Activated CD4-positive, alpha-beta T cell treated with anti-CD3 and anti-CD28 coated beads, Interleukin-2, amount 10 ng/mL, durations not matched to agents 24 days and 14 days (primary cell): ENCODE data around the gene EFCC1. TPM values are rescaled to one million over a fixed set of nuclear protein-coding genes. Genes with fewer than 3 reads are reported as not detected.
"Not testable (repeated sequence)": the region's sequence is repeated elsewhere in the genome, so short reads cannot be mapped to it uniquely, and the experiment has no call there.

Experiments used
- DNase-seq: peaks from one replicate; pipeline ENCODE4 v3.0.0; 2022
- H3K27ac Mint-ChIP-seq: one replicate; pipeline ENCODE4 v1.8.0; 2022; ENCODE audit warnings: mild to moderate bottlenecking, mixed read lengths
- H3K27me3 Mint-ChIP-seq: one replicate; pipeline ENCODE4 v1.8.0; 2022; ENCODE audit warnings: mixed read lengths
- H3K36me3 Mint-ChIP-seq: one replicate; pipeline ENCODE4 v1.8.0; 2022; ENCODE audit warnings: low read depth, mild to moderate bottlenecking, mixed read lengths
- H3K4me1 Mint-ChIP-seq: one replicate; pipeline ENCODE4 v1.8.0; 2021; ENCODE audit warnings: mixed read lengths
- H3K4me3 Mint-ChIP-seq: one replicate; pipeline ENCODE4 v1.8.0; 2022; ENCODE audit warnings: mild to moderate bottlenecking, moderate library complexity, mixed read lengths
- H3K9me3 Mint-ChIP-seq: one replicate; pipeline ENCODE4 v1.8.0; 2021; ENCODE audit warnings: mixed read lengths
- intact Hi-C: fragments of 100-400 bp; cut with micrococcal nuclease; formaldehyde crosslinking; loops from one replicate; pipeline ENCODE4 v1.15.1; 2023
- total RNA-seq: library from RNA; stranded (reverse); gene quantifications from 2 replicates; pipeline ENCODE4 v1.2.3, GENCODE V29; 2022

Gene EFCC1
- total RNA-seq, 1 donor from 2014 or later, result 0.37 TPM

DNA sequence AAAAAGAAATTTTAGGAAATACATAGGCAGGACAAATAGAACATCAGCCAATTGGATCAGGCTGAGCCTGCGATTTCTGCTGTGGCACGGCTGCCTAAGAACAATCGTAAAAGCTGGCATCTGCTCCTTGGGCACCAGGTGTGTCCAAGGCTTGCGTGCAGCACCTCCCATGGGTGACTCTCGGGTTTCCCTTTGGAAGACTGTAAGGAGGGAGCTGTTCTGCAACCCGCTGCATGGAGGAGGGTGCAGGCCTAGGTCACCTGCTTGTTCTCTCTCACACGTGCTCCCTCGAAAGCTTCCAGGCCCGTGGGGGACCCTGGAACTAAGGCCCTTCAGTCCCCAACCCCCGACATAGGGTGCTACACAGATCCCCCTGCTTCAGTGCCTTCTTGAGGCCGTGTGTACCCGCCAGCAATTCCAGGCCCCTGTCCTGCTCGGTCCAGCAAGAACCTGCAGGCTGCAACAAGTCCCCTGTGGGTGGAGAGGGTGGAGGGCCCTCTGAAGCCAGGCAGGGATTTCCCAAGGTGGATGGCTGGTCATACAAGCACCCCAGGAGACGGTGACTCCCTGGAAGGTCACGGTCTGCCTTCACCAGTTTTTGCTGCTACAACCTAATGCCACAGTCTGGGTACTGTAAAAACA is 62.9 kb downstream of the EFCC1 start:
- Mint-ChIP-seq H3K4me1 (peaks cover 8% of the 10 kb centered on the region), H3K4me3 (no peak overlapping the region), H3K27me3 (peaks cover 2% of the 10 kb centered on the region), H3K27ac (no peak overlapping the region), H3K36me3 (no peaks in the 10 kb centered on the region), H3K9me3 (no peaks in the 10 kb centered on the region)
- DNase-seq, result no peak
- intact Hi-C loops, result no loop called here

DNA sequence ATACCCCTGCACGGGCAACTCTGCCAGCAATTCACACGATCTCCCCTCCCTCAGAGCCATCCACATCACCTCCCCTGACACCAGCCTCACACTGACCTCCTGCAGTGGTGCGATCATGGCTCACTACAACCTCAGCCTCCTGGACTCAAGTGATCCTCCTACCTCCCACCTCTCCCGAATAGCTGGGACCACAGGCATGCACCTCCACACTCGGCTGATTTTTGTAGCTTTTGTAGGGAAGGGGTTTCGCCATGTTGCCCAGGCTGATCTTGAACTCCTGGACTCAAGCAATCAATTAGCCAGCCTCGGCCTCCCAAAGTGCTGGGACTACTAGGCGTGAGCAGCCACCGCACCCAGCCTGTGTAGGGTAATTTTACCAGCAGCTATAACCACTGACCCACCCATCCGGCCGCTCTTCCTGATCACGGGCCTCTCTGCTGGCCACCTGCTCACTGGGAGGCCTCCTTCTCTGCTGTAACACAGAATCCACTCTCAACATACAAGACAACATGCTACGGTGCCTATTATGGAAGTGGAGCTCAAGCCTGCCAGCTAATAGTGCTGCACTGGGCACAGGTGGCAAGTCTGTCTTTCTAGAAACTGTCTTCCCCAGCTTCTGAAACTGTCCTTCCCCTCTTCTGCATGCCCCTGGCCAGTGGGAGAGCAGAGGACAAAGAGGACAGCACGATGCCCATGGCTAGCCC is 64.1 kb downstream of the EFCC1 start:
- Mint-ChIP-seq H3K36me3 (no peaks in the 10 kb centered on the region), H3K27ac (no peak overlapping the region), H3K4me1 (peaks cover 8% of the 10 kb centered on the region), H3K27me3 (peaks cover 2% of the 10 kb centered on the region), H3K9me3 (no peaks in the 10 kb centered on the region), H3K4me3 (no peak overlapping the region)
- DNase-seq, result no peak
- intact Hi-C loops, result loop anchor here (5.0 kb wide), 1 partner anchor 57 kb away; the partner anchor contains the start of gene RAB43

DNA sequence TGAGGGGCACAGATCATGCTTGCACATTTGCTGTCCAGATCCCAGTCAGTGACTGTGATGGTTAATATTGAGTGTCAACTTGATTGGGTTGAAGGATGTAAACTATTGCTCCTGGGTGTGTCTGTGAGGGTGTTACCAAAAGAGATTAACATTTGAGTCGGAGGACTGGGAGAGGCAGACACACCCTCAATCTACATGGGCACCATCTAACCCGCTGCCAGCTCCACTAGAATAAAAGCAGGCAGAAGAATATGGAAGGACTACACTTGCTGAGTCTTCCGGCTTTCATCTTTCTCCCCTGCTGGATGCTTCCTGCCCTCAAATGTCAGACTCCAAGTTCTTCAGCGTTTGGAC is 64.6 kb downstream of the EFCC1 start:
- Mint-ChIP-seq H3K27ac (no peak overlapping the region), H3K4me1 (peaks cover 8% of the 10 kb centered on the region)
- intact Hi-C loops, result loop anchor here (5.0 kb wide), 1 partner anchor 57 kb away; the partner anchor contains the start of gene RAB43

DNA sequence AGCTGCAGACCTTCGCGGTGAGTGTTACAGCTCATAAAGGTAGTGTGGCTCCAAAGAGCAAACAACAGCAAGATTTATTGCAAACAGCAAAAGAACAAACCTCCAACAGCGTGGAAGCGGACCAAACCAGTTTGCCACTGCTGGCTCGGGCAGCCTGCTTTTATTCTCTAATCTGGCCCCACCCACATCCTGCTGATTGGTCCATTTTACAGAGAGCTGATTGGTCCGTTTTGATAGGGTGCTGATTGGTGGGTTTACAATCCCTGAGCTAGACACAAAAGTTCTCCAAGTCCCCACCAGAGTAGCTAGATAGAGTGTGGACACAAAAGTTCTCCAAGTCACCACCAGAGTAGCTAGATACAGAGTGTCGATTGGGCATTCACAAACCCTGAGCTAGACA is 66.6 kb downstream of the EFCC1 start:
- peak overlapping the region; percentile 47 for H3K4me3 Mint-ChIP-seq
- H3K27ac Mint-ChIP-seq, H3K9me3 Mint-ChIP-seq, H3K4me1 Mint-ChIP-seq, H3K36me3 Mint-ChIP-seq, H3K27me3 Mint-ChIP-seq: not testable (repeated sequence)
- DNase-seq, result peak; percentile 72
- intact Hi-C loops, result loop anchor here (5.0 kb wide), 1 partner anchor 55 kb away; the partner anchor contains the start of gene RAB43

More for the DNA sequence above, 64.6 kb downstream of the EFCC1 start:
- Mint-ChIP-seq H3K36me3 (no peaks in the 10 kb centered on the region), H3K27me3 (peaks cover 2% of the 10 kb centered on the region), H3K9me3 (no peaks in the 10 kb centered on the region), H3K4me3 (no peak overlapping the region)
- DNase-seq, result no peak

DNA sequence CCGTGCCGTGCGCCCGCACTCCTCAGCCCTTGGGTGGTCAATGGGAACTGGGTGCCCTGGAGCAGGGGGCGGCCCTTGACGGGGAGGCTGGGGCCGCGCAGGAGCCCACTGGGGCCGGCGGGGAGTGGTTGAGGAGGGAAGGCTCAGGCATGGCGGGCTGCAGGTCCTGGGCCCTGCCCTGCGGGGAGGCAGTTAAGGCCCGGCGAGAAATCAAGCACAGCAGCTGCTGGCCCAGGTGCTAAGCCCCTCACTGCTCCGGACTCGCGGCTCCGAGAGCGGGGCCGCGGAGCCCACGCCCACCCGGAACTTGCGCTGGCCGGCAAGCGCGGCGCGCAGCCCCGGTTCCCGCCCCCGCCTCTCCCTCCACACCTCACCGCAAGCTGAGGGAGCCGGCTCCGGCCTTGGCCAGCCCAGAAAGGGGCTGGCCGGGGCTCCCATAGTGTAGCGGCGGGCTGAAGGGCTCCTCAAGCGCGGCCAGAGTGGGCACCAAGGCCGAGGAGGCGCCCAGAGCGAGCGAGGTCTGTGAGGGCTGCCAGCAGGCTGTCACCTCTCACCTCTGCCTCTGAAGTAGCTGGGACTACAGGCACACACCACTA is 67.3 kb downstream of the EFCC1 start:
- peaks cover 8% of the 10 kb centered on the region for H3K4me1 Mint-ChIP-seq
- H3K27ac Mint-ChIP-seq, result no peak overlapping the region
- no peaks in the 10 kb centered on the region for H3K36me3 Mint-ChIP-seq
- H3K9me3 Mint-ChIP-seq, result no peaks in the 10 kb centered on the region
- peaks cover 6% of the 10 kb centered on the region for H3K27me3 Mint-ChIP-seq
- intact Hi-C loops, result loop anchor here (5.0 kb wide), 1 partner anchor 54 kb away; the partner anchor contains the start of gene RAB43
- peak overlapping the region; percentile 65 for H3K4me3 Mint-ChIP-seq
- peak; percentile 73 for DNase-seq

DNA sequence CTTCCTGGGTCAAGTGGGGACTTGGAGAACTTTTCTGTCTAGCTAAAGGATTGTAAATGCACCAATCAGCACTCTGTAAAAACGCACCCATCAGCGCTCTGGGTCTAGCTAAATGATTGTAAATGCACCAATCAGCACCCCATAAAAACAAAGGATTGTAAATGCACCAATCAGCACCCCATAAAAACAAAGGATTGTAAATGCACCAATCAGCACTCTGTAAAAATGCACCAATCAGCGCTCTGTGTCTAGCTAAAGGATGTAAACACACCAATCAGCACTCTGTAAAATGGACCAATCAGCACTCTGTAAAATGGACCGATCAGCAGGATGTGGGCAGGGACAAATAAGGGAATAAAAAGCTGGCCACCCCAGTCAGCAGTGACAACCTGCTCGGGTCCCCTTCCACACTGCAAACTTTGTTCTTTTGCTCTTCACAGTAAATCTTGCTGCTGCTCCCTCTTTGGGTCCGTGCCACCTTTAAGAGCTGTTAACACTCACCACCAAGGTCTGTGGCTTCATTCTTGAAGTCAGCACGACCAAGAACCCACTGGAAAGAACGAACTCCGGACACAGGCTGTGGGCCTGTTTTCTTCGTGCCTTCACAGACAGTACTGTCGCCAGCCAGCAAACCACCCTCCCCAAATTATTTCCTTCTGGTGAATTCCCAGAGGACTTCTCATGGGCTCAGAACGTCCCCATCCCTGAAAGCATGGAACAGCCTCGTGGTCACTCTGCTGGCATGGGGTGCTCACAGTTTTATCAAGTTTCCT is 68.4 kb downstream of the EFCC1 start:
- peak overlapping the region; percentile 65 for H3K4me3 Mint-ChIP-seq
- not testable (repeated sequence) for H3K27ac Mint-ChIP-seq, H3K4me1 Mint-ChIP-seq, H3K9me3 Mint-ChIP-seq, H3K36me3 Mint-ChIP-seq, H3K27me3 Mint-ChIP-seq
- intact Hi-C loops, result loop anchor here (5.0 kb wide), 1 partner anchor 53 kb away; the partner anchor contains the start of gene RAB43
- DNase-seq, result peak; percentile 58

DNA sequence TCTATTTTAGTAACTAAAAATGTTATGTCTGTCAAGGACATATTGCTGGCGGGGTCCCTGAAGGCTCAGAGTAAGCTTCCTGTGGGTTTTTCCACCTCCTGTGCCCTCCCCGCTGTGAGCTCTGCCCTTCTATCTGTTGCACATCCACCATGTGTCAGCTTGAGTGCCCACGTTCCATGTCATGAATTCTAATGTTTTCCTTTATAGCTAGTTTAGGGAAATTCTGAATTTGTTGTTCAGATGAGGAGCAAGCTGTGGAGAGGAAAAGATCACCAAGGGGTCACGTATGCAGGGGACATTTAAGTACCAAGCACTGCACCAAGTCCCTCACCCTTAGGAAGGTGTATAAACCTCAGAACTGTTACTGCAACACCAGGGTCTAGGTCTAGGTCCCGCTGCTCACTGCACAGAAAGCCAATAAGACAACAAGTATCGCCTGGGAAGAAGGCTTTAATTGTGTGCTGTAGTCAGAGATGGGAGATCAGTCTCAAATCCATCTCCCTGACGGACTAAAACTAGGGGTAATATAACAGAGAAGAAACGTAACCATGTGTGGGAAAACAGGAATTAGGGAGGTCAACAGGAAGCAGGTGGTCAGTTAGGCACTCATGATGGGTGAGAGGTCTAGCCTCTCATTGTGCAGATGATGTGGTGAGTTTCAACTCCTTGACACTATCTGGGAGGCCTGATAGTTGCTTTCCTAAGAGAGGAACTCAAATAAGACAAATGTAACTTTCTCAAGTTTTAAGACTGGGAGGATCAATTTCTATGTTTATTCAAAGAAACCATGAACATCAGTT is 69.2 kb downstream of the EFCC1 start:
- H3K4me3 Mint-ChIP-seq, result no peak overlapping the region

DNA sequence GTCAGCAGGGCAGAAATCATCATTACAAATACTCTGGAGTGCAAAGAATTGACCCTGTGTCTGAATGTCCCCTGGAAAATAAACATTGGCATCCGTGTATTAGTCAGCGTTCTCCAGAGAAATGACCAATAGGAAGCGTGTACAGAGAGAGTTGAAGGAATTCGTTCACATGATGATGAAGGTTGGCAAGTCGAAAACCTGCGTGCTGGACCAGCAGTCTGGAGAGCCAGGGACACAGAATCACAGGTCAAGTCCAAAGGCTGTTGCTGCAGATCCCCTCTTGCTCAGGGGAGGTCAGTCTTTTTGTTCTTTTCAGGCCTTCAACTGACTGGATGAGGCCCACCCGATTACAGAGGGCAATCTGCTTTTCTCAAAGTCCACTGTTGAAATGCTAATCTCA is 76.1 kb downstream of the EFCC1 start:
- Mint-ChIP-seq H3K4me1 (peaks cover 2% of the 10 kb centered on the region), H3K36me3 (no peaks in the 10 kb centered on the region), H3K4me3 (no peak overlapping the region), H3K9me3 (no peaks in the 10 kb centered on the region), H3K27me3 (peaks cover 2% of the 10 kb centered on the region), H3K27ac (no peak overlapping the region)
- no peak for DNase-seq
- intact Hi-C loops, result loop anchor here (5.0 kb wide), 1 partner anchor 750 kb away; no protein-coding TSS in a partner anchor

More for the DNA sequence above, 69.2 kb downstream of the EFCC1 start:
- peaks cover 6% of the 10 kb centered on the region for H3K27me3 Mint-ChIP-seq
- H3K27ac Mint-ChIP-seq, result no peak overlapping the region
- intact Hi-C loops, result no loop called here
- DNase-seq, result no peak
- peaks cover 8% of the 10 kb centered on the region for H3K4me1 Mint-ChIP-seq
- no peaks in the 10 kb centered on the region for H3K9me3 Mint-ChIP-seq
- no peaks in the 10 kb centered on the region for H3K36me3 Mint-ChIP-seq

DNA sequence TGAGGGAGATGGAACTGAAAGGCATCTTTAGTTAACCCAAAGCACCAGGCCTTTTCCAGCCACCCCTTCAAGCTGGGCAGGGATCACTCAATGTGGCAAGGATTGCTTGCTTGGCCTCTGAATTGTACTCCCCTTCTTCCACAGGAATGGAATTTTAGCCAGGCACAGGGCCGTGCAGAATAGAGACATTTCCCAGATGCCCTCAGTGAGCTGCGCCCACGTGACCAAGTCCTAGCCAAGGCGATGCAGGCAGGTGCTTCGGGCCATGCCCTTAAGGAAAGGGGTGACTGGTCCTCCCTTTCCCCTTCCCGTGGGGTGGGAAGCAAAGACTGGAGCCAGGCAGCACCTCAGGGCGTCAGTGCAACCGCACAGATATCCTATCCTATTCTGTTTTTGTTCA is 77.4 kb downstream of the EFCC1 start:
- Mint-ChIP-seq H3K27ac (no peak overlapping the region), H3K4me3 (no peak overlapping the region)
- intact Hi-C loops, result loop anchor here (5.0 kb wide), 1 partner anchor 749 kb away; no protein-coding TSS in a partner anchor

DNA sequence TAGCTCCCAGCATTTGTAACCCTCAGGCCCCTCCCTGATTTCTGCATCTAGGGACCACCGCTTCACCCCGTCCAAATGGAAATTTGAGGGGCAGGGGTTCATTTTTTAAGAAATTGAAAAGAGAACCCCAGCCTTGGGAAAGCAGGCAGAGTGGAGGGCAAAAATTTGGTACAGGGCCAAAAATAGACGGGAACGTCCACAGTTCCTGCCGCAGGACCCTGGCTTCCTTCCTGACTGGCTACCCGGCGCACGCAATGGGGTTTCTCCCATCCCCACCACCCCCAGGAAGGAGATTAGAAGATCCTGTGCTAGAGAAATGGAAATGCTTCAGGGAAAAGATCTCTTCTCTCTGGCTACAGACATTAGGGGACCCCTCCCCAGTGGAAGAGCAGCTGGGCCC is 80.4 kb downstream of the EFCC1 start:
- Mint-ChIP-seq H3K4me3 (no peak overlapping the region), H3K4me1 (peaks cover 4% of the 10 kb centered on the region), H3K9me3 (no peaks in the 10 kb centered on the region), H3K27ac (peak overlapping the region; percentile 14), H3K27me3 (no peaks in the 10 kb centered on the region), H3K36me3 (peaks cover 4% of the 10 kb centered on the region)
- intact Hi-C loops, result no loop called here
- DNase-seq, result no peak

More for the DNA sequence above, 77.4 kb downstream of the EFCC1 start:
- no peaks in the 10 kb centered on the region for H3K27me3 Mint-ChIP-seq
- H3K9me3 Mint-ChIP-seq, result no peaks in the 10 kb centered on the region
- peaks cover 1% of the 10 kb centered on the region for H3K36me3 Mint-ChIP-seq
- peaks cover 3% of the 10 kb centered on the region for H3K4me1 Mint-ChIP-seq
- no peak for DNase-seq

DNA sequence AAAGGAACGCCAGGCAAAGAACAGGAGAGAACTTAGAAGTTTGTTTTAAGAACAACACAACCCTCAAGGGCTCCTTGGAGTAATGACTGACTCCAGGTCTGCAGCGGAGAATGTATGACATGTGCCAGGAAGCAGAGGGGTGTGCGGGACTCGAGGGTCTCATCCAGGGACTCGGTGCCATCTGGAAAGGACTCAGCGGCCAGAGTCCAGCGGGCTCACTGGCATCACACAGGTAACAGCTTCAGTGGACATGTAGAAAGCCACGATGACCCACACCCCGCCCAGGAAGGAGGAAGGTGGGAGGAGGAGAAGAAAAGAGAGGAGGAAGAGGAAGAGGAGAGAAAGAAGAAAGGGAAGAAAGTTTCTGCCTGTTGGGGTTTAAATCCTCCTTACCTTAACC is 80.9 kb downstream of the EFCC1 start:
- peak overlapping the region; percentile 26 for H3K27ac Mint-ChIP-seq
- DNase-seq, result no peak
- peaks cover 4% of the 10 kb centered on the region for H3K36me3 Mint-ChIP-seq
- H3K9me3 Mint-ChIP-seq, result no peaks in the 10 kb centered on the region
- H3K4me3 Mint-ChIP-seq, result no peak overlapping the region
- no peaks in the 10 kb centered on the region for H3K27me3 Mint-ChIP-seq
- peaks cover 4% of the 10 kb centered on the region for H3K4me1 Mint-ChIP-seq
- intact Hi-C loops, result no loop called here

DNA sequence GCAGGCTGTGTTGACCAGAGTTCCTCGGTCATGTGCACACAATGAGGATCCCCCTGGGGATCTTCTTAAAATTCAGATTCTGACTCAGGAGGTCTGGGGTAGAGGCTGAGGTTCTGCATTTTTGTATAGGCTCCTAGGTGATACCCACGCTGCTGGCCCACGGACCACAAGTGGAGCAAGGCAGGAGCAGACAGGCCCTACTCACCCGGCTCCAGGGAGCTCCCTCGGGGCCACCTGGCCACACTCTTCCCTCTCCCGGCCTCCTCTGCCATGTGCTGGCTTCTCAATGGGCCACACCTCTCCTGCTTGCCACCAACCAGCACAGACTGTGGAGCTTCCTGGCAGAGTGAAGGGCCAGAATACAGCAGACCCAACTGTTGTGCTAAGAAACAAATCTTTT is 83.4 kb downstream of the EFCC1 start:
- H3K27me3 Mint-ChIP-seq, result no peaks in the 10 kb centered on the region
- peaks cover 4% of the 10 kb centered on the region for H3K4me1 Mint-ChIP-seq
- peaks cover 4% of the 10 kb centered on the region for H3K36me3 Mint-ChIP-seq
- intact Hi-C loops, result no loop called here
- DNase-seq, result no peak
- H3K27ac Mint-ChIP-seq, result no peak overlapping the region
- H3K4me3 Mint-ChIP-seq, result no peak overlapping the region
- H3K9me3 Mint-ChIP-seq, result no peaks in the 10 kb centered on the region

DNA sequence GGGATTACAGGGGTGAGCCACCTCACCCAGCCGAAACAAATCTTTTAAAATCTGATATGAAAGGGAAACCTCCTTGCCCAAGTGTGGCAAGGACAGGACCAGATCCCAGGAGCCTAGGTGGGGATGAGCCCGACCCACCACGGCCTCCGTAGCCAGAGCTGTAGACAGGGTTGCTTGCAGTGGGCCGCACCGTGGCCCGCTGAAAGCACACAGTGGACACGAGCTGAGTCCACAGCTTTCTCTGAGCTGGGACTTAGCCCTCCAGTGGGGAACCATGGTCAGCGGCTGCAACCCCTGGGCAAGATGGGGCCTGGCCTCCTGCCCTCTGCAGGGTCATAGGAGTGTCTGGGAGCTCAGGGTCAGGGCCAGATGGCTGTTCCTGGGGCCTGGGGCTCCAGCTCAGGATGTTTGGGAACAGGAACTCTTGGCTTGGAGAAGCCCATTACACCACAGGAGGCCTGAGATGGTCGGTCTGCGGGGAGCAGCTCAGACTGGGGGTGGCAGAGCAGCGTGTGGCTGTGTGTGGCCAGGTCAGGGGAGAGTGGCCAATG is 84.1 kb downstream of the EFCC1 start:
- H3K9me3 Mint-ChIP-seq, result no peaks in the 10 kb centered on the region
- peaks cover 4% of the 10 kb centered on the region for H3K36me3 Mint-ChIP-seq
- no peak overlapping the region for H3K27ac Mint-ChIP-seq
- no peak overlapping the region for H3K4me3 Mint-ChIP-seq
- intact Hi-C loops, result no loop called here
- no peak for DNase-seq
- H3K27me3 Mint-ChIP-seq, result no peaks in the 10 kb centered on the region
- peaks cover 4% of the 10 kb centered on the region for H3K4me1 Mint-ChIP-seq
